ENCODE measurements around the gene MRGPRG. TPM values are rescaled to one million over a fixed set of nuclear protein-coding genes. Genes with fewer than 3 reads are reported as not detected.

MRGPRG gene
- total and polyA plus RNA-seq, 2 of the 4 experiments (the other 2 are of a cell fraction): not detected

GRCh38 chr11:3202305-3202704 lies 16.3 kb downstream of the MRGPRG start:
- no peak overlapping the region for H4K91ac ChIP-seq (ENCODE audit: insufficient read depth, low read depth, low read length)
- ATAC-seq (ENCODE audit: low read depth): no peak
- H2BK5ac ChIP-seq (ENCODE audit: low read depth, low read length, poor library complexity, severe bottlenecking): no peak overlapping the region
- no peaks in the 10 kb centered on the region for H3K9me3 ChIP-seq (ENCODE audit: control insufficient read depth, insufficient read depth, low read length)
- H2BK20ac ChIP-seq (ENCODE audit: low read depth, low read length): no peak overlapping the region
- no peak overlapping the region for H3K18ac ChIP-seq (ENCODE audit: low read depth, low read length)
- H3K9ac ChIP-seq (ENCODE audit: low read depth, low read length): no peak overlapping the region
- no peak for DNase-seq
- no TSS peak for BruUV-seq (replicated peaks)
- H3K27me3 ChIP-seq (ENCODE audit: control insufficient read depth, insufficient read depth, low read length): peaks cover 80% of the 10 kb centered on the region
- no peak overlapping the region for H3K23ac ChIP-seq (ENCODE audit: low read depth, low read length)
- no peaks in the 10 kb centered on the region for H3K36me3 ChIP-seq (ENCODE audit: control insufficient read depth, insufficient read depth, low read length)
- no peak overlapping the region for H2AFZ ChIP-seq (replicated peaks; ENCODE audit: low read length, poor library complexity)
- intact Hi-C loops (cut with micrococcal nuclease) (no loop called here), in situ Hi-C loops (cut with MboI; ENCODE audit: low sequenced_read_pairs) (no loop called here), dilution Hi-C loops (cut with HindIII; ENCODE audit: low sequenced_read_pairs, unreplicated experiment) (no loop called here)
- POLR2A ChIA-PET (ENCODE audit: unreplicated experiment): no interaction called here
- no peaks in the 10 kb centered on the region; the same call in 1 of the 2 replicates for H3K4me1 ChIP-seq (ENCODE audit: control insufficient read depth, insufficient read depth, low read length)
- no peaks in the 10 kb centered on the region for H4K20me1 ChIP-seq (ENCODE audit: insufficient read depth, low read length)
- no peak overlapping the region for H4K8ac ChIP-seq (ENCODE audit: low read depth in 2 of 2, low read length in 2 of 2)
- no peak overlapping the region for H2BK120ac ChIP-seq (ENCODE audit: low read depth, low read length)
- H3K4me3 ChIP-seq (ENCODE audit: insufficient read depth, low read depth, low read length): no peak overlapping the region
- no peak overlapping the region for H3K4me2 ChIP-seq (ENCODE audit: low read depth, low read length)
- H3K27ac ChIP-seq (ENCODE audit: insufficient read depth, low read length): no peak overlapping the region
- H2AK9ac ChIP-seq (replicated peaks; ENCODE audit: low read depth, low read length, poor library complexity): no peak overlapping the region
- CTCF ChIA-PET: no interaction called here
- no peak overlapping the region for H2AK5ac ChIP-seq (ENCODE audit: low read depth, low read length)
- no peak for TF ChIP-seq SMC3 (IDR thresholded peaks at IDR 0.05; ENCODE audit: low read depth, low read length)
- TF ChIP-seq FOS (IDR thresholded peaks at IDR 0.05; ENCODE audit: low read depth, low read length): no peak
- TF ChIP-seq ELK1 (IDR thresholded peaks at IDR 0.05; ENCODE audit: borderline replicate concordance, low read depth, low read length): no peak
- TF ChIP-seq MAFK (IDR thresholded peaks at IDR 0.05; ENCODE audit: low read depth, low read length): no peak
- TF ChIP-seq POLR2A (IDR thresholded peaks at IDR 0.05; ENCODE audit: low read depth, low read length): no peak
- TF ChIP-seq RFX5 (IDR thresholded peaks at IDR 0.05; ENCODE audit: low read depth, low read length): no peak
- TF ChIP-seq RCOR1 (IDR thresholded peaks at IDR 0.05; ENCODE audit: insufficient replicate concordance, low read length): no peak
- no peak for TF ChIP-seq USF2 (IDR thresholded peaks at IDR 0.05; ENCODE audit: low read depth, low read length)
- no peak for TF ChIP-seq CHD1 (IDR thresholded peaks at IDR 0.05; ENCODE audit: low read depth, low read length)
- H3K4ac ChIP-seq (ENCODE audit: low read depth, low read length): no peak overlapping the region
- no peak overlapping the region for H2BK15ac ChIP-seq (ENCODE audit: low read depth, low read length)
- no peak overlapping the region for H3K56ac ChIP-seq (ENCODE audit: extremely low read depth, insufficient read depth, low read length)
- WGBS, 2 experiments (ENCODE audit: extremely low coverage in 2 of 2, insufficient read length in 1 of 2): 0% methylated on average over 1 of the region's 7 CpGs; no CpG with 5 or more reads in 1 of the 2 experiments
- H3K9me1 ChIP-seq (ENCODE audit: insufficient read depth, low read length): no peaks in the 10 kb centered on the region
- H4K5ac ChIP-seq (ENCODE audit: low read depth, low read length): no peak overlapping the region
- no peak overlapping the region for H3K14ac ChIP-seq (replicated peaks; ENCODE audit: low read depth, low read length)
- no peaks in the 10 kb centered on the region for H3K79me1 ChIP-seq (ENCODE audit: low read depth in 1 of 2, low read length in 2 of 2)

Data from IMR-90 (cell line).